Measurements from ENCODE around the gene GAB2. TPM values are rescaled to one million over a fixed set of nuclear protein-coding genes. Genes with fewer than 3 reads are reported as not detected.

The GAB2 gene
- total and polyA plus RNA-seq, 8 donors, result 18.8 to 59.6 (median 19.7) TPM

DNA sequence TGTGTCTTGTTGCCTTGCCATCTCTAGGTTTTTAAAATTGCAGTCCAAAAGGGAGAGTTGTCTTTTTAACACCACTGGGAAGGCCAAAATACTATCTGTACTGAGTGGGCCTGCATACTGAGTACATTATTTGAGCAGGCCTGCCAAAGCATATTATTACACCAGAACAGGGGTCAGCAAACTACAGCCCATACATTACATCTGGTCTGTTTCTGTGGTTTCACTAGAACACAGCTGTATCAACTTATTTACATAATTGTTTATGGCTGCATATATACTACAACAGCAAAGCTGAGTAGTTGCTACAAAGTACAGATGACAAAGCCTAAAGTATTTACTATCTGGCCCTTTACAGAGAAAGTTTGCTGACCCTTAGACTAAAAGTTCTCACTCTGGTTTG, 154.9 kb downstream of the GAB2 start:
- Histone ChIP-seq H3K27ac (no peak overlapping the region), H3K27me3 (no peaks in the 10 kb centered on the region), H3K9me3 (no peaks in the 10 kb centered on the region), H3K36me3 (no peaks in the 10 kb centered on the region), H3K4me3 (no peak overlapping the region), H3K4me1 (peaks cover 8 to 15% of the 10 kb centered on the region in 2 donors)
- ATAC-seq, result no peak
- TF ChIP-seq, protein P1, sequence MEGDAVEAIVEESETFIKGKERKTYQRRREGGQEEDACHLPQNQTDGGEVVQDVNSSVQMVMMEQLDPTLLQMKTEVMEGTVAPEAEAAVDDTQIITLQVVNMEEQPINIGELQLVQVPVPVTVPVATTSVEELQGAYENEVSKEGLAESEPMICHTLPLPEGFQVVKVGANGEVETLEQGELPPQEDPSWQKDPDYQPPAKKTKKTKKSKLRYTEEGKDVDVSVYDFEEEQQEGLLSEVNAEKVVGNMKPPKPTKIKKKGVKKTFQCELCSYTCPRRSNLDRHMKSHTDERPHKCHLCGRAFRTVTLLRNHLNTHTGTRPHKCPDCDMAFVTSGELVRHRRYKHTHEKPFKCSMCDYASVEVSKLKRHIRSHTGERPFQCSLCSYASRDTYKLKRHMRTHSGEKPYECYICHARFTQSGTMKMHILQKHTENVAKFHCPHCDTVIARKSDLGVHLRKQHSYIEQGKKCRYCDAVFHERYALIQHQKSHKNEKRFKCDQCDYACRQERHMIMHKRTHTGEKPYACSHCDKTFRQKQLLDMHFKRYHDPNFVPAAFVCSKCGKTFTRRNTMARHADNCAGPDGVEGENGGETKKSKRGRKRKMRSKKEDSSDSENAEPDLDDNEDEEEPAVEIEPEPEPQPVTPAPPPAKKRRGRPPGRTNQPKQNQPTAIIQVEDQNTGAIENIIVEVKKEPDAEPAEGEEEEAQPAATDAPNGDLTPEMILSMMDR (IDR thresholded peaks at IDR 0.05), result no peak
- DNase-seq, result peak in 1 of 4 donors; percentile 63
- intact Hi-C loops (cut with DNase I), result no loop called here

DNA sequence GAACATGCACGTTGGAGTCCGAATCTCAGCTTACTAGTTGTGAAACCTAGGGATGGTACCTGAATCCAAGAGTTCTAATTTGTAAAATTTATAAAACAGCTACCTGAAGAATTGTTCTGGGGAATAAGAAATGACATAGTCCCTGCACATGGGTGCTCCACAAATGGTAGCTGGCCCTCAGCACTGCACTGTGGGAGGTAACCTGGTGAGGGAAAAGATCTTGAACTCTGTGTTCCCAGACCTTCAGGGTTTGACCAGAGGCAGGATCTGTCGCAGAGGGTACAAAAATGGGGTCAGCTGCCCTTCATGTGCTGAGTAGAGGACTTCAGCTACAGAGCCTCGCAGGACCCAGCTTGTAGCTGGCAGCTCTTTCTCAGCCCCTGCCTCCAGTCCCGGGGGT, 155.4 kb downstream of the GAB2 start:
- no peak for ATAC-seq
- H3K27ac ChIP-seq, result no peak overlapping the region
- TF ChIP-seq, protein P1 (IDR thresholded peaks at IDR 0.05), result no peak
- no peaks in the 10 kb centered on the region for H3K27me3 ChIP-seq
- H3K4me1 ChIP-seq, result peaks cover 12 to 20% of the 10 kb centered on the region in 2 donors
- H3K9me3 ChIP-seq, result no peaks in the 10 kb centered on the region
- intact Hi-C loops (cut with DNase I), result no loop called here
- no peaks in the 10 kb centered on the region for H3K36me3 ChIP-seq
- H3K4me3 ChIP-seq, result no peak overlapping the region
- DNase-seq, result no peak

DNA sequence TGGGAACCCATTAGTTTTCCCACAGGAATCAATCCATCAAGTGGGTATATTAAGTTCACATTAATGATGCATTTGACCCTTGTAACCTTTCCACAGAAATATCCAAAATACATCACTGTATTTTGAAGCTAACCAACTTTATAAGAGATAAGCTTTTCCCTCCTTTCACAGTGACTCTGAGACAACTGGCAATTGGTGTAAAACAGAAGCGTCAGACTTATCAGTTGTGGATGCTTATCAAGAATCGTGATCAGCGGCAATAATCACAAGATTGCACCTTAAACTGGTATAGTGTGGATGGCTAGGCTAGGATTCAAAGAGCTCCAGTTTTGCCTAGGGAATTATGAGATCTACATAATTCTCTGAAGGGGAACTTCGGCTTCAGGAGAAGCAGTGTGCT, 155.8 kb downstream of the GAB2 start:
- Histone ChIP-seq H3K36me3 (no peaks in the 10 kb centered on the region), H3K4me1 (peaks cover 16 to 24% of the 10 kb centered on the region in 2 donors), H3K9me3 (no peaks in the 10 kb centered on the region), H3K27ac (no peak overlapping the region), H3K4me3 (no peak overlapping the region), H3K27me3 (no peaks in the 10 kb centered on the region)
- ATAC-seq, result no peak
- no peak for DNase-seq
- intact Hi-C loops (cut with DNase I), result no loop called here
- TF ChIP-seq, protein P1 (IDR thresholded peaks at IDR 0.05), result no peak

DNA sequence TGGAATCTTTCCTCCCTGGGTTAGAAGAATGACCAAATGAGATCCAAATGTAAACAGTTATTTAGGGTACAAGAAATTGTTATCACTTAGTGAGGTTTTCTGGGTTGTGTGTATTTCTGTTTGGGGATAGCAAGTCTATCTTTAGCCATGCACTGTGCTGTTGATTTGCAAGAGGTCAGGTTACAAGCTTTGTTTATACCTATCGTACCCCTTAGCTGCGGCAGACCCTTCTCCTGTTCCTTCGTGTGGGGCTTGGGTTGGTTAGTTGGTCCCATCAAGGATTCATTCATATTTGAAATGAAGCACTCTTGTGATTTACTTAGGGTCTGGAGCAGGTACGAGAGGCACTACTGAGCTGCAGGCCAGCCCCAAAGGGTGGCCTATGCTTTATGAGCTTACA, 156.3 kb downstream of the GAB2 start:
- Histone ChIP-seq H3K4me1 (peaks cover 21 to 24% of the 10 kb centered on the region in 2 donors), H3K27me3 (no peaks in the 10 kb centered on the region), H3K9me3 (no peaks in the 10 kb centered on the region), H3K4me3 (no peak overlapping the region), H3K27ac (no peak overlapping the region), H3K36me3 (no peaks in the 10 kb centered on the region)
- intact Hi-C loops (cut with DNase I), result no loop called here
- no peak for DNase-seq
- no peak for ATAC-seq
- TF ChIP-seq, protein P1 (IDR thresholded peaks at IDR 0.05), result no peak

DNA sequence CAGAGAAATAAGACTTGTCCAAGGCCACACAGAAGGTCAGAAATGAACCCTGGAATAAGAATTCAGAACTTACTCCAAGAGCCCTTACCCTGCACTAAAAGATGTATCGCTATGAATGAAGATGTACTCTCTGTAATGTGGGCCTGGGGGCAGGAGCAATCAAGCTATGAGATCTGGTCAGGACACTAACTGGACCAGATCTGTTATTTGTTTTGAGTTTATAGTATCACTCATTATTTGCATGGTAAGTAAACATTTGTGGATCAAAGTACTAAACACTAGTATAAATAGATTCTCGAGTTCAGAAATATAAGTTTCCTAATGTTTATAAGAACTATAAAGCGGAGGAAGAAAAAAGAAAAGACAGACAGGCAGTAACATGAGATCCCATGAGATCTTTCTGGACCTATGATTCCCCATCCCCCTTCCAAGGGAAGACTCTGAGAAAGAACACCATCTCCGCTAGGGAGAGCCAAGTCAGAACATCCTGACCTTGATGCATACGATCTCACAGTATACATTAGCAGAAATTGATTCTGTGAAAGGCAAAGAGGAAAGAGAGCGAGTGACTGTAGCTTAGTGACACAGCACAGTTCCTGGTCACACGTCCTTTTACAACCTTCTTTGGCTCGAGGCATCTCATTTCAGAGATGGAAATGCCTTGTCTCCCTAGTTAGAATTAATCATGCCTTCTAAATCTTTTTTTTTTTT, 157.7 kb downstream of the GAB2 start:
- H3K27me3 ChIP-seq, result no peaks in the 10 kb centered on the region
- intact Hi-C loops (cut with DNase I), result no loop called here
- no peaks in the 10 kb centered on the region for H3K9me3 ChIP-seq
- no peak overlapping the region for H3K4me3 ChIP-seq
- ATAC-seq (no peak), DNase-seq (peak in 1 of 4 donors; percentile 24)
- TF ChIP-seq, protein P1 (IDR thresholded peaks at IDR 0.05), result no peak
- no peaks in the 10 kb centered on the region for H3K36me3 ChIP-seq
- H3K4me1 ChIP-seq, result peaks cover 24% of the 10 kb centered on the region in 2 donors
- no peak overlapping the region for H3K27ac ChIP-seq

All from left lung (tissue), 10 donors.